Uterus (tissue), 4 donors: ENCODE results near the gene IGSF11. TPM values are rescaled to one million over a fixed set of nuclear protein-coding genes. Genes with fewer than 3 reads are reported as not detected.

Experiments
- DNase-seq, 2 donors: peaks; one replicate each; pipeline ENCODE4 v3.0.0-alpha.2; 2019 to 2020
- H3K27ac ChIP-seq, 2 donors: fragments of 200-600 bp; sonication (generic); 1 replicate in 1 of 2; 2 replicates in 1 of 2; pipeline ENCODE4 v1.5.1; 2016 to 2018
- H3K27me3 ChIP-seq, 2 donors: fragments of 200-600 bp; sonication (generic); one replicate each; pipeline ENCODE4 v1.5.1; 2018 to 2019; ENCODE audit warnings: control low read depth in 1 of 2
- H3K36me3 ChIP-seq, 2 donors: fragments of 200-600 bp; sonication (generic); one replicate each; pipeline ENCODE4 v1.5.1; 2019; ENCODE audit warnings: control low read depth in 1 of 2
- H3K4me1 ChIP-seq, 2 donors: fragments of 200-600 bp; sonication (generic); one replicate each; pipeline ENCODE4 v1.5.1; 2018 to 2019; ENCODE audit warnings: control low read depth in 1 of 2
- H3K4me3 ChIP-seq, 2 donors: fragments of 200-600 bp; sonication (generic); 1 replicate in 1 of 2; 2 replicates in 1 of 2; pipeline ENCODE4 v1.5.1; 2018 to 2019; ENCODE audit warnings: mild to moderate bottlenecking in 1 of 2
- H3K9me3 ChIP-seq, 2 donors: fragments of 200-600 bp; sonication (generic); one replicate each; pipeline ENCODE4 v1.5.1; 2019; ENCODE audit warnings: control low read depth in 1 of 2
- CTCF ChIP-seq, 4 experiments: fragments of 200-600 bp in 2 of 4; fragments of 450-650 bp in 2 of 4; sonication (generic) in 2 of 4; IDR thresholded peaks; one replicate each; pipeline ENCODE4 v1.5.1; 2016 to 2019; ENCODE audit warnings: antibody characterized with exemption in 4 of 4, mild to moderate bottlenecking in 2 of 4, moderate library complexity in 1 of 4
- POLR2A ChIP-seq, 2 donors: fragments of 450-650 bp; IDR thresholded peaks; one replicate each; pipeline ENCODE4 v1.6.1; 2016; ENCODE audit warnings: antibody characterized with exemption in 2 of 2, mild to moderate bottlenecking in 1 of 2, moderate library complexity in 1 of 2
- intact Hi-C: fragments of 100-400 bp; cut with DNase I; formaldehyde crosslinking; loops from one replicate; pipeline ENCODE4 v1.15.1; 2023; ENCODE audit warnings: low total_unique reads
- total RNA-seq, 4 donors: library from RNA; depleted of rRNA in 3 of 4; stranded (reverse); fragments of >200 nt in 3 of 4; gene quantifications; one replicate each; pipeline versions ENCODE4 v1.1.0 to v1.2.4, GENCODE V29; 2014 to 2023
- donor health status: DM: yes; HTN: yes; CAD: no.

Gene IGSF11
- total RNA-seq, 4 donors from 2014 or later: 1.2 to 4.4 TPM; not detected in 2

GRCh38 chr3:118990823-118991560 is 43.7 kb downstream of the IGSF11 start:
- H3K36me3 ChIP-seq: no peaks in the 10 kb centered on the region
- no peaks in the 10 kb centered on the region for H3K27me3 ChIP-seq
- H3K4me1 ChIP-seq: no peaks in the 10 kb centered on the region
- DNase-seq: no peak
- intact Hi-C loops: no loop called here
- no peak overlapping the region for H3K27ac ChIP-seq
- no peaks in the 10 kb centered on the region for H3K9me3 ChIP-seq
- H3K4me3 ChIP-seq: no peak overlapping the region
- no peak for TF ChIP-seq POLR2A (IDR thresholded peaks at IDR 0.05)
- no peak for TF ChIP-seq CTCF (IDR thresholded peaks at IDR 0.05)

- Histone ChIP-seq H3K4me3 (no peak overlapping the region), H3K4me1 (no peaks in the 10 kb centered on the region), H3K36me3 (no peaks in the 10 kb centered on the region), H3K9me3 (no peaks in the 10 kb centered on the region), H3K27me3 (no peaks in the 10 kb centered on the region), H3K27ac (no peak overlapping the region)
- TF ChIP-seq CTCF (IDR thresholded peaks at IDR 0.05): no peak
- TF ChIP-seq POLR2A (IDR thresholded peaks at IDR 0.05): no peak
- DNase-seq: no peak
- intact Hi-C loops: no loop called here
Measured at GRCh38 chr3:118988198-118989130, 46.2 kb downstream of the IGSF11 start.

GRCh38 chr3:118987477-118987876 is 47.2 kb downstream of the IGSF11 start:
- no peak overlapping the region for H3K27ac ChIP-seq
- no peaks in the 10 kb centered on the region for H3K27me3 ChIP-seq
- TF ChIP-seq POLR2A (IDR thresholded peaks at IDR 0.05) (no peak), CTCF (IDR thresholded peaks at IDR 0.05) (no peak)
- no peak for DNase-seq
- no peaks in the 10 kb centered on the region for H3K9me3 ChIP-seq
- no peaks in the 10 kb centered on the region for H3K4me1 ChIP-seq
- no peak overlapping the region for H3K4me3 ChIP-seq
- intact Hi-C loops: no loop called here
- H3K36me3 ChIP-seq: no peaks in the 10 kb centered on the region

- Histone ChIP-seq H3K27ac (no peak overlapping the region), H3K4me1 (no peaks in the 10 kb centered on the region), H3K27me3 (no peaks in the 10 kb centered on the region), H3K4me3 (no peak overlapping the region), H3K36me3 (no peaks in the 10 kb centered on the region), H3K9me3 (no peaks in the 10 kb centered on the region)
- no peak for DNase-seq
- TF ChIP-seq POLR2A (IDR thresholded peaks at IDR 0.05) (no peak), CTCF (IDR thresholded peaks at IDR 0.05) (no peak)
- intact Hi-C loops: no loop called here
Measured at GRCh38 chr3:118986734-118987133, 47.9 kb downstream of the IGSF11 start.

GRCh38 chr3:118984699-118985098 is 49.9 kb downstream of the IGSF11 start:
- H3K9me3 ChIP-seq: no peaks in the 10 kb centered on the region
- no peaks in the 10 kb centered on the region for H3K4me1 ChIP-seq
- no peak for TF ChIP-seq POLR2A (IDR thresholded peaks at IDR 0.05)
- TF ChIP-seq CTCF (IDR thresholded peaks at IDR 0.05): no peak
- H3K36me3 ChIP-seq: no peaks in the 10 kb centered on the region
- no peak overlapping the region for H3K27ac ChIP-seq
- intact Hi-C loops: no loop called here
- H3K4me3 ChIP-seq: no peak overlapping the region
- no peak for DNase-seq
- H3K27me3 ChIP-seq: no peaks in the 10 kb centered on the region
